Measurements from ENCODE around the gene UNC5A. TPM values are rescaled to one million over a fixed set of nuclear protein-coding genes. Genes with fewer than 3 reads are reported as not detected.

The UNC5A gene
- total and polyA plus RNA-seq, 10 of the 15 experiments (the other 5 are each of a cell fraction or from before 2014, with no cell fraction given), result not detected

- DNase-seq (ENCODE audit: low read depth, low spot score) (no peak), FAIRE-seq (no peak), ATAC-seq (no peak)
- no peaks in the 10 kb centered on the region; the same call in 1 of the 2 replicates for H4K20me1 ChIP-seq (ENCODE audit: control insufficient read depth, insufficient read depth)
- in situ Hi-C loops (cut with MboI), result no loop called here
- H2AFZ ChIP-seq (ENCODE audit: control insufficient read depth, low read depth, low read length), result no peak overlapping the region
- no peaks in the 10 kb centered on the region for H3K36me3 ChIP-seq (ENCODE audit: control insufficient read depth in 2 of 2, insufficient read depth in 2 of 2, low read length in 1 of 2)
- H3K4me3 ChIP-seq, result no peak overlapping the region
- BruUV-seq (replicated peaks), result no TSS peak
- H3K4me2 ChIP-seq (ENCODE audit: control insufficient read depth, insufficient read depth), result no peak overlapping the region
- intact Hi-C loops (cut with micrococcal nuclease; ENCODE audit: unreplicated experiment), result no loop called here
- POLR2A ChIA-PET, result no interaction called here
- no peaks in the 10 kb centered on the region; the same call in 2 of the 3 replicates for H3K9me3 ChIP-seq (replicated peaks; ENCODE audit: control insufficient read depth, insufficient read depth, low read length)
- WGBS (ENCODE audit: insufficient coverage, insufficient replicate concordance, low lambda C conversion rate, missing lambda C conversion rate), result 14% methylated on average over 7 of the region's 7 CpGs
- CTCF ChIA-PET, result interaction anchor here (1.2 kb wide), 1 partner anchor 205 kb away, joined by 4 read pairs; no protein-coding TSS in a partner anchor
- no peaks in the 10 kb centered on the region for H3K4me1 ChIP-seq (ENCODE audit: control insufficient read depth, insufficient read depth, low read length)
- H3K79me2 ChIP-seq (ENCODE audit: control insufficient read depth, insufficient read depth, low read length), result no peaks in the 10 kb centered on the region
- H3K9ac ChIP-seq (ENCODE audit: control insufficient read depth, insufficient read depth, low read length), result no peak overlapping the region
- H3K27ac ChIP-seq (ENCODE audit: control insufficient read depth, insufficient read depth), result no peak overlapping the region
- RAD21 ChIA-PET (ENCODE audit: unreplicated experiment), result interaction anchor here (1.1 kb wide), 1 partner anchor 206 kb away, joined by 4 read pairs; no protein-coding TSS in a partner anchor
- H3K27me3 ChIP-seq (replicated peaks in 1 of 2; ENCODE audit: control insufficient read depth in 2 of 2, insufficient read depth in 2 of 2, low read length in 1 of 2), result peaks cover 3 to 4% of the 10 kb centered on the region in 2 experiments; a peak in 3 of 4 replicates
- SMC1A ChIA-PET (ENCODE audit: uncharacterized antibody, unreplicated experiment), result no interaction called here
- TF ChIP-seq MTA3 (IDR thresholded peaks at IDR 0.05; ENCODE audit: borderline replicate concordance, low read length) (no peak), CHD1 (IDR thresholded peaks at IDR 0.05; ENCODE audit: low read depth, low read length) (no peak)
These were observed 55.6 kb downstream of the UNC5A start for GRCh38 chr5:176865964-176866363.

GRCh38 chr5:176866707-176867310 lies 56.5 kb downstream of the UNC5A start:
- H3K4me3 ChIP-seq, result no peak overlapping the region
- H3K36me3 ChIP-seq (ENCODE audit: control insufficient read depth in 2 of 2, insufficient read depth in 2 of 2, low read length in 1 of 2), result no peaks in the 10 kb centered on the region
- no peaks in the 10 kb centered on the region for H3K79me2 ChIP-seq (ENCODE audit: control insufficient read depth, insufficient read depth, low read length)
- no peak for DNase-seq (ENCODE audit: low read depth, low spot score)
- H2AFZ ChIP-seq (ENCODE audit: control insufficient read depth, low read depth, low read length), result no peak overlapping the region
- peaks cover 3 to 4% of the 10 kb centered on the region in 2 experiments; a peak in 3 of 4 replicates for H3K27me3 ChIP-seq (replicated peaks in 1 of 2; ENCODE audit: control insufficient read depth in 2 of 2, insufficient read depth in 2 of 2, low read length in 1 of 2)
- ATAC-seq, result no peak
- H3K9ac ChIP-seq (ENCODE audit: control insufficient read depth, insufficient read depth, low read length), result no peak overlapping the region
- ChIA-PET SMC1A (ENCODE audit: uncharacterized antibody, unreplicated experiment) (no interaction called here), POLR2A (no interaction called here), RAD21 (ENCODE audit: unreplicated experiment) (interaction anchor here (1.1 kb wide), 1 partner anchor 206 kb away, joined by 4 read pairs; no protein-coding TSS in a partner anchor), CTCF (interaction anchor here (1.2 kb wide), 1 partner anchor 206 kb away, joined by 4 read pairs; no protein-coding TSS in a partner anchor)
- H3K27ac ChIP-seq (ENCODE audit: control insufficient read depth, insufficient read depth), result no peak overlapping the region
- H4K20me1 ChIP-seq (ENCODE audit: control insufficient read depth, insufficient read depth), result no peaks in the 10 kb centered on the region; the same call in 1 of the 2 replicates
- in situ Hi-C loops (cut with MboI), result no loop called here
- H3K4me1 ChIP-seq (ENCODE audit: control insufficient read depth, insufficient read depth, low read length), result no peaks in the 10 kb centered on the region
- no peak for TF ChIP-seq CREM (IDR thresholded peaks at IDR 0.05; ENCODE audit: low read depth)
- no peak for TF ChIP-seq CUX1 (IDR thresholded peaks at IDR 0.05; ENCODE audit: insufficient replicate concordance, low read depth, low read length)
- TF ChIP-seq MXI1 (IDR thresholded peaks at IDR 0.05; ENCODE audit: low read depth, low read length), result no peak
- TF ChIP-seq MTA3 (IDR thresholded peaks at IDR 0.05; ENCODE audit: borderline replicate concordance, low read length), result no peak
- no peak for TF ChIP-seq PAX5 (IDR thresholded peaks at IDR 0.05; ENCODE audit: borderline replicate concordance, low read depth, low read length)
- FAIRE-seq, result no peak
- intact Hi-C loops (cut with micrococcal nuclease; ENCODE audit: unreplicated experiment), result no loop called here
- H3K9me3 ChIP-seq (replicated peaks; ENCODE audit: control insufficient read depth, insufficient read depth, low read length), result no peaks in the 10 kb centered on the region; the same call in 2 of the 3 replicates
- no peak overlapping the region for H3K4me2 ChIP-seq (ENCODE audit: control insufficient read depth, insufficient read depth)
- BruUV-seq (replicated peaks), result no TSS peak
- WGBS (ENCODE audit: insufficient coverage, insufficient replicate concordance, low lambda C conversion rate, missing lambda C conversion rate), result 38% methylated on average over 16 of the region's 16 CpGs

All from GM12878 (cell line).